Measurements from ENCODE around the gene KIF1A.

GRCh38 chr2:240796543-240797499, 23.2 kb downstream of the KIF1A start:
- TF ChIP-seq CTCF (IDR thresholded peaks at IDR 0.05 in 2 of 3, conservative IDR thresholded peaks at IDR 0.05 in 1 of 3; ENCODE audit: control insufficient read depth in 2 of 3, extremely low read depth in 1 of 3, insufficient read depth in 1 of 3, low read depth in 3 of 3, low read length in 3 of 3): no peak
- TF ChIP-seq JUNB (IDR thresholded peaks at IDR 0.05): no peak
- TF ChIP-seq HCFC1 (IDR thresholded peaks at IDR 0.05; ENCODE audit: low read length): no peak
- TF ChIP-seq FOXK2 (IDR thresholded peaks at IDR 0.05): no peak
- no peak for TF ChIP-seq EZH2 (IDR thresholded peaks at IDR 0.05; ENCODE audit: borderline replicate concordance, control insufficient read depth, low read depth, low read length)
- no peak for TF ChIP-seq SPI1 (IDR thresholded peaks at IDR 0.05; ENCODE audit: borderline replicate concordance, insufficient read depth, low read depth, low read length)
- TF ChIP-seq BHLHE40 (IDR thresholded peaks at IDR 0.05; ENCODE audit: borderline replicate concordance in 1 of 2, low read depth in 2 of 2, low read length in 1 of 2): no peak
- no peak for TF ChIP-seq GABPA (IDR thresholded peaks at IDR 0.05; ENCODE audit: low read depth)
- no peak for TF ChIP-seq HDAC2 (IDR thresholded peaks at IDR 0.05)
